Osteoblast (primary cell): Measurements from ENCODE around the gene MFSD11. TPM values are rescaled to one million over a fixed set of nuclear protein-coding genes. Genes with fewer than 3 reads are reported as not detected.
"Not testable (repeated sequence)": the region's sequence is repeated elsewhere in the genome, so short reads cannot be mapped to it uniquely, and the experiment has no call there.

ENCODE experiments used
- DNase-seq: peaks from one replicate; pipeline ENCODE4 v3.0.0; 2011; ENCODE audit warnings: low spot score, mixed read lengths; ENCODE audit not compliant: insufficient read length; ENCODE audit errors: missing footprints
- H2AFZ ChIP-seq: 2 replicates; pipeline ENCODE4 v1.6.0; 2011; ENCODE audit warnings: mild to moderate bottlenecking, low read length
- H3K27ac ChIP-seq: 2 replicates; pipeline ENCODE4 v1.5.1; 2011; ENCODE audit warnings: mild to moderate bottlenecking, low read depth, low read length, moderate library complexity
- H3K27me3 ChIP-seq: 2 replicates; pipeline ENCODE4 v1.6.0; 2012; ENCODE audit warnings: mild to moderate bottlenecking, control low read depth, inconsistent platforms, low read length, moderate library complexity; ENCODE audit not compliant: insufficient read depth
- H3K36me3 ChIP-seq: 2 replicates; pipeline ENCODE4 v1.5.1; 2011; ENCODE audit warnings: mild to moderate bottlenecking, low read length, control low read depth, moderate library complexity; ENCODE audit not compliant: insufficient read depth
- H3K4me1 ChIP-seq: 2 replicates; pipeline ENCODE4 v1.5.1; 2011; ENCODE audit warnings: mild to moderate bottlenecking, low read length, control low read depth, moderate library complexity; ENCODE audit not compliant: insufficient read depth
- H3K4me2 ChIP-seq: 2 replicates; pipeline ENCODE4 v1.6.0; 2011; ENCODE audit warnings: mild to moderate bottlenecking, low read length; ENCODE audit not compliant: insufficient read depth
- H3K4me3 ChIP-seq: fragments of 200-600 bp; sonication (generic); 3 replicates; pipeline ENCODE4 v1.5.1; 2012; ENCODE audit warnings: mild to moderate bottlenecking, low read length, inconsistent platforms; ENCODE audit not compliant: insufficient read depth
- H3K79me2 ChIP-seq: 2 replicates; pipeline ENCODE4 v1.6.0; 2012; ENCODE audit warnings: mild to moderate bottlenecking, low read length, control low read depth, inconsistent platforms; ENCODE audit not compliant: insufficient read depth
- H3K9me3 ChIP-seq: 2 replicates; pipeline ENCODE4 v1.5.1; 2011; ENCODE audit warnings: low read depth, low read length, control low read depth
- H4K20me1 ChIP-seq: 2 replicates; pipeline ENCODE4 v1.6.0; 2012; ENCODE audit warnings: mild to moderate bottlenecking, low read length, control low read depth; ENCODE audit not compliant: insufficient read depth
- CTCF ChIP-seq: IDR thresholded peaks from 2 replicates; pipeline ENCODE4 v1.5.1; 2011; ENCODE audit warnings: mild to moderate bottlenecking, low read depth, low read length, moderate library complexity; ENCODE audit errors: extremely low read depth
- total RNA-seq: library from RNA; depleted of rRNA; stranded (reverse); fragments of >200 nt; gene quantifications from 2 replicates; pipeline ENCODE4 v1.2.3, GENCODE V29; 2012

Gene MFSD11
- total RNA-seq, 1 donor = 42.0 TPM

- Histone ChIP-seq H3K4me2 (no peak overlapping the region), H3K79me2 (peaks cover 99% of the 10 kb centered on the region), H3K27ac (peak overlapping the region; percentile 40), H3K36me3 (peaks cover 5% of the 10 kb centered on the region), H3K27me3 (no peaks in the 10 kb centered on the region), H2AFZ (no peak overlapping the region), H3K4me1 (peaks cover 58% of the 10 kb centered on the region), H3K4me3 (no peak overlapping the region), H3K9me3 (no peaks in the 10 kb centered on the region), H4K20me1 (peaks cover 70% of the 10 kb centered on the region)
- DNase-seq = peak; percentile 65
- no peak for TF ChIP-seq CTCF
These were observed 40.0 kb upstream of the MFSD11 start for GRCh38 chr17:76697702-76698465.

DNA sequence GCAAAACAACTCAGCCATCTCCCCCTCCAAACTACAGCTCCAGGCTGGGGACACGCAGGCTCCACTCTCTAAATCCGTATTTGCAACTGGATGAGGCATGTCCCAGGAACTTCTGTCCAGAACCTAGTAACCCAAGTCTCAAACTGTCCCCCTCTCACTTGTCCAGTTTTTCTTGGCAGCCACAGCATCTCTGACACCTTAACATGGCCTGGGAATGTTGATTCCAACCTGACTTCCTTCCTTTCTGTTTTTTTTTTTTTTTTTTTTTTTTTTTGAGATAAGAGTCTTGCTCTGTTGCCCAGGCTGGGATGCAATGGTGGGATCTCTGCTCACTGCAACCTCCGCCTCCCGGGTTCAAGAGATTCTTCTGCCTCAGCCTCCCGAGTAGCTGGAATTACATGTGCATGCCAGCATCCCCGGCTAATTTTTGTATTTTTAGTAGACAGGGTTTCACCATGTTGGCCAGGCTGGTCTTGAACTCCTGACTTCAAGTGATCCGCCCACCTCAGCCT lies 39.4 kb upstream of the MFSD11 start:
- H3K27me3 ChIP-seq, H3K36me3 ChIP-seq, H2AFZ ChIP-seq, H3K4me2 ChIP-seq, H3K9me3 ChIP-seq, H3K4me3 ChIP-seq, DNase-seq: not testable (repeated sequence)
- Histone ChIP-seq H4K20me1 (peaks cover 74% of the 10 kb centered on the region), H3K27ac (peak overlapping the region; percentile 91), H3K79me2 (peaks cover 100% of the 10 kb centered on the region), H3K4me1 (peaks cover 56% of the 10 kb centered on the region)

DNA sequence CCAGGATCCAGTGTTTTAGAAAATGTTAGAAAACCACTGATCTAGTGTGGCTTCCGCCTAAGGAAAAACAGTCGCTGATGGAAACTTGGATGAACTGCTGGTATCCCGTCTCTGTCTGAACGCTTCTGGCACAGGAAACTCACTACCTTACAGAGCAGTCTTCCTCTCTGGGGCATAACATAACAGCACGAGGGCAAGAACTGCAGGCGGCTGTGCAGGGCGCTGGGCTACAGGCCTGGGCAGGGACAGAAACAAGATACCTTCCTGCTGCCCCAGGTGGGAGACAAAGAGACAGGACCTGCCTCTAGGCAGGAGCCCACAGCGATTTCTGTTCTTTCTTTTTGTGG lies 37.7 kb upstream of the MFSD11 start:
- H3K9me3 ChIP-seq = no peaks in the 10 kb centered on the region
- H2AFZ ChIP-seq = peak overlapping the region; percentile 66
- no peak for DNase-seq
- H3K27ac ChIP-seq = peak overlapping the region; percentile 91
- H3K27me3 ChIP-seq = no peaks in the 10 kb centered on the region
- H3K79me2 ChIP-seq = peaks cover 97% of the 10 kb centered on the region
- peak overlapping the region; percentile 48 for H3K4me3 ChIP-seq
- H3K36me3 ChIP-seq = peaks cover 4% of the 10 kb centered on the region
- peak overlapping the region; percentile 65 for H3K4me2 ChIP-seq
- H3K4me1 ChIP-seq = peaks cover 48% of the 10 kb centered on the region
- H4K20me1 ChIP-seq = peaks cover 78% of the 10 kb centered on the region
- TF ChIP-seq CTCF = no peak

- H3K79me2 ChIP-seq = peaks cover 97% of the 10 kb centered on the region
- peak overlapping the region; percentile 91 for H3K27ac ChIP-seq
- H3K27me3 ChIP-seq = no peaks in the 10 kb centered on the region
- DNase-seq = peak; percentile 98
- no peak for TF ChIP-seq CTCF
- peaks cover 78% of the 10 kb centered on the region for H4K20me1 ChIP-seq
- H3K4me1 ChIP-seq = peaks cover 45% of the 10 kb centered on the region
- peak overlapping the region; percentile 65 for H3K4me2 ChIP-seq
- H3K9me3 ChIP-seq = no peaks in the 10 kb centered on the region
- H3K4me3 ChIP-seq = peak overlapping the region; percentile 54
- peaks cover 5% of the 10 kb centered on the region for H3K36me3 ChIP-seq
- peak overlapping the region; percentile 66 for H2AFZ ChIP-seq
These were observed 37.1 kb upstream of the MFSD11 start for GRCh38 chr17:76700617-76701470.
